ENCODE data around the gene TMPRSS13. TPM values are rescaled to one million over a fixed set of nuclear protein-coding genes. Genes with fewer than 3 reads are reported as not detected.
A peak's percentile ranks its signal among the peaks of the same experiment; 100 is the strongest.

Gene TMPRSS13
- total and polyA plus RNA-seq, 9 of the 15 experiments (the other 6 are each of a cell fraction or from before 2014, with no cell fraction given): 0.11 to 0.29 (median 0.15) TPM

GRCh38 chr11:117973503-117973860, 44.3 kb upstream of the TMPRSS13 start:
- intact Hi-C loops (cut with micrococcal nuclease) (no loop called here), in situ Hi-C loops (cut with MboI) (no loop called here)
- no TSS peak for BruUV-seq (replicated peaks)
- no peak for FAIRE-seq
- Histone ChIP-seq H3K27me3 (ENCODE audit: control insufficient read depth in 2 of 2, insufficient read depth in 2 of 2, low read length in 2 of 2) (no peaks in the 10 kb centered on the region), H3K9ac (ENCODE audit: insufficient read depth in 1 of 2, low read depth in 2 of 2, low read length in 2 of 2) (no peak overlapping the region), H3K4me3 (no peak overlapping the region), H4K20me1 (replicated peaks; ENCODE audit: control insufficient read depth, insufficient read depth, low read length) (no peaks in the 10 kb centered on the region), H3K36me3 (ENCODE audit: control insufficient read depth, insufficient read depth, low read length) (no peaks in the 10 kb centered on the region; the same call in 2 of the 3 replicates), H3K79me2 (ENCODE audit: control insufficient read depth, insufficient read depth, low read length) (no peaks in the 10 kb centered on the region), H3K9me3 (replicated peaks; ENCODE audit: control insufficient read depth, insufficient read depth, low read depth, low read length) (no peaks in the 10 kb centered on the region), H3K4me2 (ENCODE audit: insufficient read depth, low read length) (no peak overlapping the region), H3K4me1 (replicated peaks in 1 of 2; ENCODE audit: control insufficient read depth in 2 of 2, insufficient read depth in 2 of 2, low read length in 2 of 2) (peaks cover 19 to 30% of the 10 kb centered on the region in 2 experiments), H3K27ac (ENCODE audit: extremely low read depth, low read depth, low read length) (no peak overlapping the region), H2AFZ (ENCODE audit: low read depth, low read length) (no peak overlapping the region), H3K9me1 (ENCODE audit: control insufficient read depth, insufficient read depth, low read length) (no peaks in the 10 kb centered on the region)
- no peak for ATAC-seq
- ChIA-PET CTCF (ENCODE audit: low intra/inter-chr PET ratio) (no interaction called here), POLR2A (interaction anchor here (0.6 to 0.9 kb wide), 5 partner anchors 9 to 34 kb away, joined by 3 to 4 read pairs (median 3); no protein-coding TSS in a partner anchor)
- TF ChIP-seq HMG20B (CRISPR knock-in tag; IDR thresholded peaks at IDR 0.05) (no peak), FOS (IDR thresholded peaks at IDR 0.05; ENCODE audit: extremely low read depth, insufficient read length) (no peak)
- TF ChIP-seq, protein P1, sequence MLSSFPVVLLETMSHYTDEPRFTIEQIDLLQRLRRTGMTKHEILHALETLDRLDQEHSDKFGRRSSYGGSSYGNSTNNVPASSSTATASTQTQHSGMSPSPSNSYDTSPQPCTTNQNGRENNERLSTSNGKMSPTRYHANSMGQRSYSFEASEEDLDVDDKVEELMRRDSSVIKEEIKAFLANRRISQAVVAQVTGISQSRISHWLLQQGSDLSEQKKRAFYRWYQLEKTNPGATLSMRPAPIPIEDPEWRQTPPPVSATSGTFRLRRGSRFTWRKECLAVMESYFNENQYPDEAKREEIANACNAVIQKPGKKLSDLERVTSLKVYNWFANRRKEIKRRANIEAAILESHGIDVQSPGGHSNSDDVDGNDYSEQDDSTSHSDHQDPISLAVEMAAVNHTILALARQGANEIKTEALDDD (IDR thresholded peaks at IDR 0.05): 0 out of 2 replicates have a peak, but pooled peaks have one; percentile 15
- WGBS (ENCODE audit: insufficient coverage, low coverage, missing lambda C conversion rate): 66% methylated on average over 4 of the region's 4 CpGs
- DNase-seq (ENCODE audit: extremely low read depth in 1 of 4, low spot score in 3 of 4): peak in 1 of 4 experiments; percentile 2

All from K562 (cell line).